GM13977 (cell line): ENCODE measurements around the gene OR4K17.
"Not testable (repeated sequence)": the region's sequence is repeated elsewhere in the genome, so short reads cannot be mapped to it uniquely, and the experiment has no call there.

Experiments used
- DNase-seq: peaks from one replicate; pipeline ENCODE4 v3.0.0; 2012; ENCODE audit warnings: low spot score
- CTCF ChIP-seq: IDR thresholded peaks from 2 replicates; pipeline ENCODE4 v1.5.1; 2012; ENCODE audit warnings: mild to moderate bottlenecking, control low read depth; ENCODE audit not compliant: insufficient read depth; ENCODE audit errors: extremely low read depth, missing control alignments
- in situ Hi-C: fragments of 300-500 bp; cut with MboI; formaldehyde crosslinking; loops from one replicate; pipeline ENCODE4 v1.12.0; 2022; ENCODE audit warnings: low sequenced_read_pairs, low pct_unique_long_range_greater_than_20kb, mixed read lengths, inconsistent platforms; ENCODE audit not compliant: unreplicated experiment

Gene OR4K17, protein sequence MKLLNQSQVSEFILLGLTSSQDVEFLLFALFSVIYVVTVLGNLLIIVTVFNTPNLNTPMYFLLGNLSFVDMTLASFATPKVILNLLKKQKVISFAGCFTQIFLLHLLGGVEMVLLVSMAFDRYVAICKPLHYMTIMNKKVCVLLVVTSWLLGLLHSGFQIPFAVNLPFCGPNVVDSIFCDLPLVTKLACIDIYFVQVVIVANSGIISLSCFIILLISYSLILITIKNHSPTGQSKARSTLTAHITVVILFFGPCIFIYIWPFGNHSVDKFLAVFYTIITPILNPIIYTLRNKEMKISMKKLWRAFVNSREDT

DNA sequence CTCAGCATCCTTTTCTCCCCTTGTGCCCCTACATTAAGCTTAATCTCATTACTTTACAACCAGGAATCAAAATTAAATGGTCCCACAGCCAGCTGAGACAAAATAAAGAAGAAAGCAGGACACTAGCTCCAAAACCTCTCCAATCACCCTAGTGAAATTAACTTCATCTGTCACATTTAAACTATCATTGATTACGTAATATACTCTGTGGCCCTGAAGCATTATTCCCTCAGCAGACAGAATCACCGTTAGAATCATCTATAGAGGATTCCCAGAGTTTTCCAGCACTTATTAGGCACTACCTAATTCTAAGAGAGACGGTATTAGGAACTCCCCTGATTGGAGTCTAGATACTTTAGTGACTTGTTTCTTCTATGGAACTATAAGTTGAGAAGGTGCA, at the start of gene OR4K17:
Gene OR4K17, plus strand, starts transcription at position 302 of the 400 bp plus-strand sequence. CDS start 6,761 bp downstream, outside the sequence.
- in situ Hi-C loops: no loop called here
- no peak for TF ChIP-seq CTCF
- DNase-seq: no peak

- no peak for DNase-seq
- in situ Hi-C loops: no loop called here
- TF ChIP-seq CTCF: no peak
Observed at GRCh38 chr14:20092050-20092449, 18.5 kb upstream of the OR4K17 start.

DNA sequence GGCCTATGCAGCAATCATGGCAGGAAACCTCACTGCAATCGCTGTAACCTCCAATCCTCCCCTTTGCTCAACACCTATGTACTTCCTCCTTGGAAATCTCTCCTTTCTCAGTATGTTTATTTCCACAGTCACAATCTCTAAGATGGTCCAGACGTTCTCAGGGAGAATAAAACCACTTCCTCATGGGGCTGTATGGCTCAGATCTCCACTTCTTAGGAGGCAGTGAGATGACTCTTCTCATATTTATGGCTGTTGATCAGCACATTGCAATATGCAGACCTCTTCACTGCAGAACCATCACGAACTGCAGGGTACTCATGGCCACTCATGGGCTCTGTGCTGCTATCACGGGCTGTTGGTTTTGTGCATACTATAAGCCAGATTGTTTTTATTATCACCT, 17.1 kb upstream of the OR4K17 start:
- no peak for TF ChIP-seq CTCF
- in situ Hi-C loops: no loop called here
- DNase-seq: no peak

GRCh38 chr14:20098926-20099770, 11.4 kb upstream of the OR4K17 start:
- in situ Hi-C loops, DNase-seq: not testable (repeated sequence)

- TF ChIP-seq CTCF: no peak
- in situ Hi-C loops: no loop called here
- DNase-seq: no peak
Observed at GRCh38 chr14:20112321-20112720, 1.8 kb downstream of the OR4K17 start.

GRCh38 chr14:20116748-20117147, 6.2 kb downstream of the OR4K17 start:
- DNase-seq: no peak
- in situ Hi-C loops: no loop called here
- no peak for TF ChIP-seq CTCF

DNA sequence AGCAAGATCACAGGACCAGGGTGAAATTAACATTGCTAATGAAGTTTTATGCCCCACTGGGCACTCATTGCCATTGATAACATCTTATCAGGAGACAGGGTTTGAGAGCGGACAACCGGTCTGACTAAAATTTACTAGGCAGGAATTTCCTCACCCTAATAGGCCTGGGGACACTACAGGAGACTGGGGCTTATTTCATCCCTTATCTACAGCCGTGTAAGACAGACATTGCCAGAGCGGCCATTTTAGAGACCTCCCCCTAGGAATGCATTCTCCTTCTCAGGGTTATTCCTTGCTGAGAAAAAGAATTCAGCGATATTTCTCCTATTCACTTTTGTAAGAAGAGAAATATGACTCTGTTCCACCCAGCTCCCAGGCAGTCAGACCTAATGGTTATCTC, 8.3 kb downstream of the OR4K17 start:
- no peak for TF ChIP-seq CTCF
- in situ Hi-C loops: no loop called here
- no peak for DNase-seq
